Esophagus (tissue), 2 donors: Measurements from ENCODE around the gene UCP1. TPM values are rescaled to one million over a fixed set of nuclear protein-coding genes. Genes with fewer than 3 reads are reported as not detected.

Source experiments
- H3K27ac ChIP-seq, 2 donors: one replicate each; pipeline ENCODE4 v1.5.1; 2013; ENCODE audit warnings: low read depth in 2 of 2, mild to moderate bottlenecking in 2 of 2, inconsistent platforms in 1 of 2, low read length in 1 of 2, moderate library complexity in 1 of 2
- H3K27me3 ChIP-seq, 2 donors: one replicate each; pipeline ENCODE4 v1.6.1; 2013; ENCODE audit warnings: low read length in 2 of 2, control low read depth in 1 of 2, mild to moderate bottlenecking in 1 of 2; ENCODE audit not compliant: insufficient read depth in 2 of 2, control insufficient read depth in 1 of 2
- H3K36me3 ChIP-seq, 2 donors: one replicate each; pipeline ENCODE4 v1.6.1; 2013; ENCODE audit warnings: low read length in 1 of 2; ENCODE audit not compliant: control insufficient read depth in 2 of 2, insufficient read depth in 2 of 2
- H3K4me1 ChIP-seq, 2 donors: one replicate each; pipeline ENCODE4 v1.6.1; 2013; ENCODE audit warnings: low read length in 1 of 2; ENCODE audit not compliant: control insufficient read depth in 2 of 2, insufficient read depth in 2 of 2
- H3K4me3 ChIP-seq, 2 donors: one replicate each; pipeline ENCODE4 v1.5.1; 2013; ENCODE audit warnings: low read length in 2 of 2, mild to moderate bottlenecking in 2 of 2, low read depth in 1 of 2, moderate library complexity in 1 of 2
- H3K9me3 ChIP-seq, 2 donors: one replicate each; pipeline ENCODE4 v1.6.1; 2013; ENCODE audit warnings: mild to moderate bottlenecking in 2 of 2, low read depth in 1 of 2, low read length in 1 of 2, moderate library complexity in 1 of 2; ENCODE audit not compliant: control insufficient read depth in 2 of 2, insufficient read depth in 1 of 2
- WGBS, 2 donors: extraction: QIAGEN DNeasy Blood & Tissue Kit; methylation state at CpG; one replicate each; pipeline ENCODE4 v1.1.7; 2013; 5-methylcytosine and 5-hydroxymethylcytosine counted together
- polyA plus RNA-seq, 2 donors: library from polyadenylated mRNA; stranded (reverse); fragments of 200-250 nt; gene quantifications; one replicate each; pipeline ENCODE4 v1.2.3, GENCODE V29; 2013
- donor health status: healthy with polysubstance abuse.
- donor health status: Bipolar disorder and iron deficiency.

UCP1 gene, protein sequence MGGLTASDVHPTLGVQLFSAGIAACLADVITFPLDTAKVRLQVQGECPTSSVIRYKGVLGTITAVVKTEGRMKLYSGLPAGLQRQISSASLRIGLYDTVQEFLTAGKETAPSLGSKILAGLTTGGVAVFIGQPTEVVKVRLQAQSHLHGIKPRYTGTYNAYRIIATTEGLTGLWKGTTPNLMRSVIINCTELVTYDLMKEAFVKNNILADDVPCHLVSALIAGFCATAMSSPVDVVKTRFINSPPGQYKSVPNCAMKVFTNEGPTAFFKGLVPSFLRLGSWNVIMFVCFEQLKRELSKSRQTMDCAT
- not detected for polyA plus RNA-seq

DNA sequence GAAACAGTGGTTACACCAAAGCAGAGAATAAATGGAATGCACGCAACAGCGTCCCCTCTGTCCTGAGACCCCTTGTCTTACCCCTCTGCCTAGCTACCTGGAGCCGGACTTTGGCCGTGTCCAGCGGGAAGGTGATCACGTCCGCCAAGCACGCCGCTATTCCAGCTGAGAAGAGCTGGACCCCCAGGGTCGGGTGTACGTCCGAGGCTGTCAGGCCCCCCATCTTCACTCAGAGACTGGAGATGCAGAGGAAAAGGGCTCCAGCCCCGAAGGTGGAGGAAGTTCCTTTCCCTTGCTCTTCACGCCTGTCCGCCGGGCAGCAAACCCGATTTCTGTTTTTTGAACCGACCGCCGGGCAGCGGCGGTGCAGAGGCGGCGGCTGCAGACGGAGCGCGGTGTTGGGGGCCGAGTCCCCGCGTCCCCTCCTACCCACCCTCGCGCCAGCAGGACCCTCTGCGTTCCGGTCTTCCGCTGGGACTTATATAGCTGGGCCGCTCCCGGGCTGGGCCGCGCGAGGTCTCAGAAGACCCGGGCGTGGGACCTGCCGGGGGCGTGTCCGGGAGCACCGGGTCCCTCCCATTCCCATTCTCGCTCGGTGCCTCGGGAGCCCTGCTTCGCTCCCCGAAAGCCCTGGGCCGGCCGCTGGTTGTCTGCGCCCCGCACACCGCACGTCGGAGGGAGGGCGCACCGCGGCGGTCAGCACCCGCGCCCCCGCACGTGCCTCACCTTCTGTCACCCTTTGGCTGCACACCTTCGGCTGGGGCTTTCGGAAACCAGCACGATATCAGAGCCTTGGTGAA is at the start of gene UCP1:
UCP1 (minus strand) TSS at position 455 of the 800 bp plus-strand sequence; CDS start at position 223, 232 bp downstream.
- no peaks in the 10 kb centered on the region for H3K36me3 ChIP-seq
- no peak within 1 kb of the TSS for H3K27ac ChIP-seq
- H3K4me3 ChIP-seq, result peak within 1 kb of the TSS; percentile 57 to 58
- WGBS, 2 donors, result 3% methylated on average over 64 to 69 of the region's 69 CpGs
- H3K4me1 ChIP-seq, result peaks cover 3 to 10% of the 10 kb centered on the region in 2 donors
- peaks cover 3 to 5% of the 10 kb centered on the region in 2 donors for H3K9me3 ChIP-seq
- peaks cover 4 to 16% of the 10 kb centered on the region in 2 donors for H3K27me3 ChIP-seq

GRCh38 chr4:140617499-140618248 is 48.9 kb upstream of the UCP1 start:
- Histone ChIP-seq H3K4me1 (no peaks in the 10 kb centered on the region), H3K9me3 (no peaks in the 10 kb centered on the region), H3K27ac (no peak overlapping the region), H3K36me3 (peaks cover 0 to 7% of the 10 kb centered on the region in 2 donors), H3K27me3 (no peaks in the 10 kb centered on the region), H3K4me3 (no peak overlapping the region)
- WGBS, 2 donors, result 53 to 59% methylated on average over 7 of the region's 7 CpGs

GRCh38 chr4:140615451-140615850 is 46.7 kb upstream of the UCP1 start:
- 61 to 85% methylated on average over 1 of the region's 1 CpG for WGBS, 2 donors

GRCh38 chr4:140612357-140612756 is 43.6 kb upstream of the UCP1 start:
- Histone ChIP-seq H3K4me1 (no peaks in the 10 kb centered on the region), H3K27me3 (no peaks in the 10 kb centered on the region), H3K9me3 (no peaks in the 10 kb centered on the region), H3K27ac (no peak overlapping the region), H3K4me3 (no peak overlapping the region), H3K36me3 (no peaks in the 10 kb centered on the region)
- 63 to 71% methylated on average over 1 of the region's 1 CpG for WGBS, 2 donors

More at GRCh38 chr4:140615451-140615850, 46.7 kb upstream of the UCP1 start:
- Histone ChIP-seq H3K4me3 (no peak overlapping the region), H3K36me3 (no peaks in the 10 kb centered on the region), H3K27me3 (no peaks in the 10 kb centered on the region), H3K9me3 (no peaks in the 10 kb centered on the region), H3K27ac (no peak overlapping the region), H3K4me1 (no peaks in the 10 kb centered on the region)

- Histone ChIP-seq H3K4me3 (no peak overlapping the region), H3K27me3 (no peaks in the 10 kb centered on the region), H3K4me1 (no peaks in the 10 kb centered on the region), H3K27ac (no peak overlapping the region), H3K9me3 (no peaks in the 10 kb centered on the region), H3K36me3 (no peaks in the 10 kb centered on the region)
- 63 to 72% methylated on average over 3 of the region's 3 CpGs for WGBS, 2 donors
Measured at GRCh38 chr4:140611854-140612253, 43.1 kb upstream of the UCP1 start.

DNA sequence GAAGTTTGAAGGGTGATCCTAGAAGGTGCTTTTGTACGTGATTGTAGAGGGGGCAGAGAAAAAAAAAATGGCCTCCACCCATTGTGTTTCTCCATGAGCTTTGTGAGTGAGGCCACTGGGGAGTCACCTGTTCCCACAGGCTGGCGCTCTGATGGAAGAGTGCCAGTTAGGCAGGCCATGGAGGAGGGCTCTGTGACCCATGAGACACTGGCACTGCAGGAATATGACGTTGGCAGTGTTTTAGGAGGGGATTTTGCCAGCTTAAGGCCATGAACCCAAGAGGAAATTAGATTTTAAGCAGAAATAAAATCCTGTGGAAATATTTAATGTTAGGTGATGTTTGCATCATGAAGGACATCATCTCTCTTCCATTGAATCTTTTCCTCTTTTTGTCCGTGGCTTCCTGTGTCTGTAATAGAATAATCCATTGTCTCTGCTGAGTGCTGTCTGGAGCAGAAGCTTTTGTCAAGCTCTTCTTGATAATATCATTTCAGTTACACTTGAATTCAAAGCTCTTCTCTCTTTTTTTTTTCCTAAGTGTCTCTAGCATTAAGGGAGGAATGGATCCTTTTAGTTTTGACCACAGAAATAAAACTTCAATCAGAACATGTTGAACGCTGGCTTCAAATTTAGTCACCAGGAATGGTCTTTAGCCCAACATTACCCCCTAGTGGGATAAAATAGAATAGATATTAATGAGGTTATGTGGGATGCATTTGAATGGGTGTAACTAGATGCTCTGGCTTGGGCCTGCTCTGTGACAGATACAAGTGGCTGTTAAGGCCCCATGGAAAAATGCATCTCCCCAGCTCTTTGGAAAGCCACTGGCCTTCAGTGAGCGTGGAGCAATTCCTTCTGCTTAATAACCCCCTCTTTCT is 41.0 kb upstream of the UCP1 start:
- 31 to 33% methylated on average over 6 of the region's 6 CpGs for WGBS, 2 donors
- no peaks in the 10 kb centered on the region for H3K9me3 ChIP-seq
- H3K36me3 ChIP-seq, result no peaks in the 10 kb centered on the region
- H3K4me3 ChIP-seq, result no peak overlapping the region
- no peaks in the 10 kb centered on the region for H3K27me3 ChIP-seq
- H3K4me1 ChIP-seq, result no peaks in the 10 kb centered on the region
- no peak overlapping the region for H3K27ac ChIP-seq

GRCh38 chr4:140607852-140608251 is 39.1 kb upstream of the UCP1 start:
- H3K9me3 ChIP-seq, result no peaks in the 10 kb centered on the region
- H3K27me3 ChIP-seq, result no peaks in the 10 kb centered on the region
- no peak overlapping the region for H3K27ac ChIP-seq
- H3K36me3 ChIP-seq, result no peaks in the 10 kb centered on the region
- peaks cover 0 to under 1% of the 10 kb centered on the region in 2 donors for H3K4me1 ChIP-seq
- H3K4me3 ChIP-seq, result no peak overlapping the region
- 85 to 91% methylated on average over 4 of the region's 4 CpGs for WGBS, 2 donors

GRCh38 chr4:140604544-140604943 is 35.8 kb upstream of the UCP1 start:
- Histone ChIP-seq H3K27me3 (no peaks in the 10 kb centered on the region), H3K4me3 (no peak overlapping the region), H3K9me3 (no peaks in the 10 kb centered on the region), H3K27ac (no peak overlapping the region), H3K36me3 (no peaks in the 10 kb centered on the region), H3K4me1 (peaks cover 0 to 1% of the 10 kb centered on the region in 2 donors)
- WGBS, 2 donors, result 84 to 91% methylated on average over 4 of the region's 4 CpGs

- no peaks in the 10 kb centered on the region for H3K36me3 ChIP-seq
- no peaks in the 10 kb centered on the region for H3K27me3 ChIP-seq
- WGBS, 2 donors, result 41 to 62% methylated on average over 2 of the region's 2 CpGs
- H3K4me3 ChIP-seq, result no peak overlapping the region
- H3K27ac ChIP-seq, result no peak overlapping the region
- H3K4me1 ChIP-seq, result peaks cover 0 to 1% of the 10 kb centered on the region in 2 donors
- no peaks in the 10 kb centered on the region for H3K9me3 ChIP-seq
Measured at GRCh38 chr4:140603286-140603685, 34.5 kb upstream of the UCP1 start.
